Panc1 (cell line): ENCODE data around the gene BFSP1.

Source experiments
- POLR2AphosphoS5 ChIP-seq: IDR thresholded peaks from 2 replicates; pipeline ENCODE4 v1.6.1; 2012; ENCODE audit warnings: mild to moderate bottlenecking, low read depth, low read length, moderate library complexity
- TCF7L2 ChIP-seq: IDR thresholded peaks from 2 replicates; pipeline ENCODE4 v1.6.1; 2011; ENCODE audit warnings: mild to moderate bottlenecking, low read depth, low read length, inconsistent platforms
- TF ChIP-seq, protein P1 (sequence below): fragments of 450-650 bp; IDR thresholded peaks from 2 replicates; pipeline ENCODE4 v1.5.1; 2017; ENCODE audit warnings: mild to moderate bottlenecking

GRCh38 chr20:17501701-17502100, 29.5 kb downstream of the BFSP1 start:
- no peak for TF ChIP-seq POLR2AphosphoS5
- TF ChIP-seq, protein P1, sequence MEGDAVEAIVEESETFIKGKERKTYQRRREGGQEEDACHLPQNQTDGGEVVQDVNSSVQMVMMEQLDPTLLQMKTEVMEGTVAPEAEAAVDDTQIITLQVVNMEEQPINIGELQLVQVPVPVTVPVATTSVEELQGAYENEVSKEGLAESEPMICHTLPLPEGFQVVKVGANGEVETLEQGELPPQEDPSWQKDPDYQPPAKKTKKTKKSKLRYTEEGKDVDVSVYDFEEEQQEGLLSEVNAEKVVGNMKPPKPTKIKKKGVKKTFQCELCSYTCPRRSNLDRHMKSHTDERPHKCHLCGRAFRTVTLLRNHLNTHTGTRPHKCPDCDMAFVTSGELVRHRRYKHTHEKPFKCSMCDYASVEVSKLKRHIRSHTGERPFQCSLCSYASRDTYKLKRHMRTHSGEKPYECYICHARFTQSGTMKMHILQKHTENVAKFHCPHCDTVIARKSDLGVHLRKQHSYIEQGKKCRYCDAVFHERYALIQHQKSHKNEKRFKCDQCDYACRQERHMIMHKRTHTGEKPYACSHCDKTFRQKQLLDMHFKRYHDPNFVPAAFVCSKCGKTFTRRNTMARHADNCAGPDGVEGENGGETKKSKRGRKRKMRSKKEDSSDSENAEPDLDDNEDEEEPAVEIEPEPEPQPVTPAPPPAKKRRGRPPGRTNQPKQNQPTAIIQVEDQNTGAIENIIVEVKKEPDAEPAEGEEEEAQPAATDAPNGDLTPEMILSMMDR = no peak
- no peak for TF ChIP-seq TCF7L2
